ENCODE data around the gene MAIP1.

DNA sequence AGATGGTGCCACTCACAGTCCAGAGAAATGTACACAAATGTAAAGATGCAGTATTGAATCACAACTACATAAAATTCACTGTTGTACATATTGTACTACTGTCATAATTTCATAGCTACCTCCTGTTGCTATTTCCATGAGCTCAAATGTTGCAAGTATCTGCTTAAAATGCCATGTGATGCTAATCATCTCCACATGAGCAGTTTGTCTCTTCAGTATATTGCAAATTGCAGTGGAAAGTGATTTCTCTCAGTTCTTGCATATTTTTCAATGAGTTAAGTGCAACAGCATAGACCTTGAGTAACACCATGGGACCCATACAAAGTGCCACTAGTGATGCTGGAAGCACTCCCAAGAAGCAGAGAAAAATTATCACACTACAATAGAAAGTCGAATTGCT lies 51.9 kb downstream of the MAIP1 start:
- TF ChIP-seq CTCF (IDR thresholded peaks at IDR 0.05): no peak
- no peak for TF ChIP-seq POLR2A (IDR thresholded peaks at IDR 0.05)

Data from thyroid gland (tissue), 4 donors.